ENCODE results near the gene S100A2. TPM values are rescaled to one million over a fixed set of nuclear protein-coding genes. Genes with fewer than 3 reads are reported as not detected.

Gene S100A2
- total and polyA plus RNA-seq, 2 of the 13 experiments (the other 11 are each of a cell fraction or from before 2014, with no cell fraction given), result 1.2 TPM

- Histone ChIP-seq H2AFZ (ENCODE audit: low read length) (no peak overlapping the region), H3K4me3 (replicated peaks in 1 of 3; ENCODE audit: insufficient read depth in 1 of 3, low read depth in 2 of 3, low read length in 3 of 3) (no peak overlapping the region), H3K9me3 (ENCODE audit: low read length) (no peaks in the 10 kb centered on the region), H4K20me1 (ENCODE audit: insufficient read depth, low read length) (no peaks in the 10 kb centered on the region), H3K27me3 (ENCODE audit: control insufficient read depth in 1 of 2, insufficient read depth in 2 of 2, low read length in 2 of 2) (no peaks in the 10 kb centered on the region), H3K27ac (ENCODE audit: extremely low read length, insufficient read depth, low read length) (no peak overlapping the region), H3K4me2 (ENCODE audit: low read depth, low read length) (no peak overlapping the region), H3K79me2 (ENCODE audit: insufficient read depth, low read length) (no peaks in the 10 kb centered on the region), H3K36me3 (replicated peaks in 1 of 2; ENCODE audit: control insufficient read depth in 1 of 2, insufficient read depth in 2 of 2, low read length in 2 of 2) (no peaks in the 10 kb centered on the region), H3K4me1 (ENCODE audit: insufficient read depth, low read length) (peaks cover 12% of the 10 kb centered on the region; the same call in 1 of the 2 replicates), H3K9ac (ENCODE audit: insufficient read depth, low read depth, low read length) (no peak overlapping the region)
- WGBS (ENCODE audit: low lambda C conversion rate), result 33% methylated on average over 5 of the region's 6 CpGs
- TF ChIP-seq ELF4 (CRISPR knock-in tag; IDR thresholded peaks at IDR 0.05; ENCODE audit: borderline replicate concordance) (no peak), CHCHD3 (CRISPR knock-in tag; IDR thresholded peaks at IDR 0.05) (no peak), TIGD3 (CRISPR knock-in tag; IDR thresholded peaks at IDR 0.05; ENCODE audit: borderline replicate concordance) (no peak), FOSL2 (CRISPR knock-in tag; IDR thresholded peaks at IDR 0.05) (peak; percentile 51; the same call in 1 of the 2 replicates)
- POLR2A ChIA-PET, result no interaction called here
- ATAC-seq (no peak), FAIRE-seq (no peak), DNase-seq (ENCODE audit: low spot score) (peak; percentile 42)
- in situ Hi-C loops (cut with HindIII; ENCODE audit: extremely low pct_ligation_motif_present, low pct_unique_long_range_greater_than_20kb) (no loop called here), intact Hi-C loops (cut with micrococcal nuclease; ENCODE audit: unreplicated experiment) (no loop called here)
- BruUV-seq (replicated peaks), result no TSS peak
- CTCF ChIA-PET (ENCODE audit: low intra/inter-chr PET ratio, low total read pairs), result no interaction called here
These were observed 31.6 kb upstream of the S100A2 start for GRCh38 chr1:153597206-153597605.

GRCh38 chr1:153592748-153593147 lies 27.1 kb upstream of the S100A2 start:
- no peak overlapping the region for H3K4me2 ChIP-seq (ENCODE audit: low read depth, low read length)
- CTCF ChIA-PET (ENCODE audit: low intra/inter-chr PET ratio, low total read pairs), result no interaction called here
- H3K9ac ChIP-seq (ENCODE audit: insufficient read depth, low read depth, low read length), result no peak overlapping the region
- WGBS (ENCODE audit: low lambda C conversion rate), result 48% methylated on average over 4 of the region's 4 CpGs
- H3K9me3 ChIP-seq (ENCODE audit: low read length), result no peaks in the 10 kb centered on the region
- POLR2A ChIA-PET, result interaction anchor here (1.1 to 3.0 kb wide), 2 partner anchors 16 to 34 kb away, joined by 4 to 12 read pairs; partner anchors contain the start of gene S100A13
- H3K4me1 ChIP-seq (ENCODE audit: insufficient read depth, low read length), result peaks cover 10% of the 10 kb centered on the region; the same call in 1 of the 2 replicates
- H3K79me2 ChIP-seq (ENCODE audit: insufficient read depth, low read length), result no peaks in the 10 kb centered on the region
- no peak for FAIRE-seq
- no peak for DNase-seq (ENCODE audit: low spot score)
- intact Hi-C loops (cut with micrococcal nuclease; ENCODE audit: unreplicated experiment) (no loop called here), in situ Hi-C loops (cut with HindIII; ENCODE audit: extremely low pct_ligation_motif_present, low pct_unique_long_range_greater_than_20kb) (no loop called here)
- H4K20me1 ChIP-seq (ENCODE audit: insufficient read depth, low read length), result no peaks in the 10 kb centered on the region
- BruUV-seq (replicated peaks), result no TSS peak
- no peak overlapping the region for H3K27ac ChIP-seq (ENCODE audit: extremely low read length, insufficient read depth, low read length)
- H3K27me3 ChIP-seq (ENCODE audit: control insufficient read depth in 1 of 2, insufficient read depth in 2 of 2, low read length in 2 of 2), result 0 out of 5 replicates have a peak, but pooled peaks cover 0 to 1% of the 10 kb centered on the region in 2 experiments
- ATAC-seq, result no peak; the same call in 2 of the 3 replicates
- no peak overlapping the region for H3K4me3 ChIP-seq (replicated peaks in 1 of 3; ENCODE audit: insufficient read depth in 1 of 3, low read depth in 2 of 3, low read length in 3 of 3)
- no peak overlapping the region for H2AFZ ChIP-seq (ENCODE audit: low read length)
- no peaks in the 10 kb centered on the region for H3K36me3 ChIP-seq (replicated peaks in 1 of 2; ENCODE audit: control insufficient read depth in 1 of 2, insufficient read depth in 2 of 2, low read length in 2 of 2)
- TF ChIP-seq, protein P1, sequence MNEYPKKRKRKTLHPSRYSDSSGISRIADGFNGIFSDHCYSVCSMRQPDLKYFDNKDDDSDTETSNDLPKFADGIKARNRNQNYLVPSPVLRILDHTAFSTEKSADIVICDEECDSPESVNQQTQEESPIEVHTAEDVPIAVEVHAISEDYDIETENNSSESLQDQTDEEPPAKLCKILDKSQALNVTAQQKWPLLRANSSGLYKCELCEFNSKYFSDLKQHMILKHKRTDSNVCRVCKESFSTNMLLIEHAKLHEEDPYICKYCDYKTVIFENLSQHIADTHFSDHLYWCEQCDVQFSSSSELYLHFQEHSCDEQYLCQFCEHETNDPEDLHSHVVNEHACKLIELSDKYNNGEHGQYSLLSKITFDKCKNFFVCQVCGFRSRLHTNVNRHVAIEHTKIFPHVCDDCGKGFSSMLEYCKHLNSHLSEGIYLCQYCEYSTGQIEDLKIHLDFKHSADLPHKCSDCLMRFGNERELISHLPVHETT (CRISPR knock-in tag; conservative IDR thresholded peaks at IDR 0.05), result no peak
- TF ChIP-seq MATR3 (CRISPR knock-in tag; IDR thresholded peaks at IDR 0.05) (no peak), DNMT1 (CRISPR knock-in tag; IDR thresholded peaks at IDR 0.05) (no peak), ZNF276 (CRISPR knock-in tag; IDR thresholded peaks at IDR 0.05; ENCODE audit: low read depth) (no peak), ZEB1 (IDR thresholded peaks at IDR 0.05; ENCODE audit: insufficient replicate concordance, low read depth) (no peak), ZNF317 (CRISPR knock-in tag; IDR thresholded peaks at IDR 0.05) (no peak), YY1 (IDR thresholded peaks at IDR 0.05; ENCODE audit: insufficient read depth, insufficient replicate concordance, low read depth, low read length) (no peak)
- TF ChIP-seq, protein P2, sequence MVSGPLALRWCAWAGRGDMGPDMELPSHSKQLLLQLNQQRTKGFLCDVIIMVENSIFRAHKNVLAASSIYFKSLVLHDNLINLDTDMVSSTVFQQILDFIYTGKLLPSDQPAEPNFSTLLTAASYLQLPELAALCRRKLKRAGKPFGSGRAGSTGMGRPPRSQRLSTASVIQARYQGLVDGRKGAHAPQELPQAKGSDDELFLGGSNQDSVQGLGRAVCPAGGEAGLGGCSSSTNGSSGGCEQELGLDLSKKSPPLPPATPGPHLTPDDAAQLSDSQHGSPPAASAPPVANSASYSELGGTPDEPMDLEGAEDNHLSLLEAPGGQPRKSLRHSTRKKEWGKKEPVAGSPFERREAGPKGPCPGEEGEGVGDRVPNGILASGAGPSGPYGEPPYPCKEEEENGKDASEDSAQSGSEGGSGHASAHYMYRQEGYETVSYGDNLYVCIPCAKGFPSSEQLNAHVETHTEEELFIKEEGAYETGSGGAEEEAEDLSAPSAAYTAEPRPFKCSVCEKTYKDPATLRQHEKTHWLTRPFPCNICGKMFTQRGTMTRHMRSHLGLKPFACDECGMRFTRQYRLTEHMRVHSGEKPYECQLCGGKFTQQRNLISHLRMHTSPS (CRISPR knock-in tag; IDR thresholded peaks at IDR 0.05; ENCODE audit: low read depth), result no peak

Data from HepG2 (cell line).